OCI-LY1 (cell line): ENCODE measurements around the gene C18orf32.
A peak's percentile ranks its signal among the peaks of the same experiment; 100 is the strongest.

Source experiments
- H2AFZ ChIP-seq: fragments of 200-600 bp; sonication (generic), shearing (Covaris generic); 2 replicates; pipeline ENCODE4 v1.6.0; 2014; ENCODE audit warnings: antibody characterized with exemption, mild to moderate bottlenecking, low read length
- H3F3A ChIP-seq: fragments of 200-600 bp; sonication (generic), shearing (Covaris generic); 2 replicates; pipeline ENCODE4 v1.6.0; 2014; ENCODE audit warnings: mild to moderate bottlenecking, antibody characterized with exemption, low read length, moderate library complexity; ENCODE audit not compliant: insufficient read depth
- H3K27ac ChIP-seq: fragments of 200-600 bp; sonication (generic); 2 replicates; pipeline ENCODE4 v1.5.1; 2014; ENCODE audit warnings: low read length, mixed run types, mild to moderate bottlenecking, low read depth; ENCODE audit not compliant: poor library complexity, severe bottlenecking
- H3K27me3 ChIP-seq: fragments of 200-600 bp; sonication (generic); 2 replicates; pipeline ENCODE4 v1.6.0; 2014; ENCODE audit warnings: antibody characterized with exemption, mild to moderate bottlenecking, low read length, moderate library complexity; ENCODE audit not compliant: insufficient read depth
- H3K36me3 ChIP-seq: fragments of 200-600 bp; sonication (generic); 2 replicates; pipeline ENCODE4 v1.6.1; 2014; ENCODE audit warnings: mild to moderate bottlenecking, antibody characterized with exemption, low read length, moderate library complexity, mixed read lengths; ENCODE audit not compliant: insufficient read depth
- H3K4me1 ChIP-seq: fragments of 200-600 bp; sonication (generic); 2 replicates; pipeline ENCODE4 v1.5.1; 2014; ENCODE audit warnings: mild to moderate bottlenecking, low read length, moderate library complexity; ENCODE audit not compliant: insufficient read depth, severe bottlenecking
- H3K4me2 ChIP-seq: fragments of 200-600 bp; sonication (generic), shearing (Covaris generic); 2 replicates; pipeline ENCODE4 v1.6.1; 2014; ENCODE audit warnings: low read length
- H3K4me3 ChIP-seq: fragments of 200-600 bp; sonication (generic); 2 replicates; pipeline ENCODE4 v1.5.1; 2014; ENCODE audit warnings: low read length, low read depth, mild to moderate bottlenecking, mixed read lengths; ENCODE audit not compliant: poor library complexity, severe bottlenecking
- H3K79me2 ChIP-seq: fragments of 200-600 bp; shearing (Covaris generic); 2 replicates; pipeline ENCODE4 v1.6.1; 2016; ENCODE audit warnings: mixed run types, low read length, mixed read lengths; ENCODE audit not compliant: insufficient read depth
- H3K9ac ChIP-seq: fragments of 200-600 bp; sonication (generic), shearing (Covaris generic); 2 replicates; pipeline ENCODE4 v1.6.1; 2014; ENCODE audit warnings: mild to moderate bottlenecking, low read length, mixed read lengths
- H3K9me2 ChIP-seq: fragments of 200-600 bp; sonication (generic), shearing (Covaris generic); 2 replicates; pipeline ENCODE4 v1.6.1; 2014; ENCODE audit warnings: low read depth, mild to moderate bottlenecking, low read length, mixed read lengths
- H3K9me3 ChIP-seq: fragments of 200-600 bp; shearing (Covaris generic); 2 replicates; pipeline ENCODE4 v1.6.1; 2014; ENCODE audit warnings: low read length, mixed read lengths
- H4K20me1 ChIP-seq: fragments of 200-600 bp; sonication (generic), shearing (Covaris generic); 2 replicates; pipeline ENCODE4 v1.6.0; 2016; ENCODE audit warnings: mild to moderate bottlenecking, low read length; ENCODE audit not compliant: insufficient read depth
- CTCF ChIP-seq: fragments of 200-600 bp; sonication (generic), shearing (Covaris generic); IDR thresholded peaks from 2 replicates; pipeline ENCODE4 v1.5.1; 2017; ENCODE audit warnings: mild to moderate bottlenecking, antibody characterized with exemption, low read length, moderate library complexity, mixed read lengths
- EZH2 ChIP-seq: fragments of 200-600 bp; sonication (generic), shearing (Covaris generic); IDR thresholded peaks from 2 replicates; pipeline ENCODE4 v1.8.0; 2017; ENCODE audit warnings: borderline replicate concordance, mixed run types, mild to moderate bottlenecking, antibody characterized with exemption, low read length, moderate library complexity, mixed read lengths

C18orf32 gene

GRCh38 chr18:49500201-49500921 is 13.3 kb upstream of the C18orf32 start:
- Histone ChIP-seq H3K4me1 (peaks cover 18% of the 10 kb centered on the region), H3K27me3 (no peaks in the 10 kb centered on the region), H2AFZ (no peak overlapping the region), H3K9ac (no peak overlapping the region), H3K4me3 (no peak overlapping the region), H3K9me3 (no peaks in the 10 kb centered on the region), H3K4me2 (no peak overlapping the region), H4K20me1 (no peaks in the 10 kb centered on the region), H3K9me2 (no peaks in the 10 kb centered on the region), H3K27ac (no peak overlapping the region), H3F3A (no peaks in the 10 kb centered on the region), H3K36me3 (no peaks in the 10 kb centered on the region), H3K79me2 (no peaks in the 10 kb centered on the region)
- TF ChIP-seq EZH2 (no peak), CTCF (no peak)

GRCh38 chr18:49499046-49499637 is 12.1 kb upstream of the C18orf32 start:
- Histone ChIP-seq H3K79me2 (no peaks in the 10 kb centered on the region), H3K4me1 (peaks cover 20% of the 10 kb centered on the region), H3K9ac (peak overlapping the region; percentile 29; the same call in 1 of the 2 replicates), H3K9me2 (no peaks in the 10 kb centered on the region), H3K36me3 (no peaks in the 10 kb centered on the region), H3K9me3 (no peaks in the 10 kb centered on the region), H3K4me3 (peak overlapping the region; percentile 46), H2AFZ (no peak overlapping the region), H3F3A (no peaks in the 10 kb centered on the region), H3K4me2 (peak overlapping the region; percentile 64), H3K27me3 (no peaks in the 10 kb centered on the region), H4K20me1 (no peaks in the 10 kb centered on the region), H3K27ac (no peak overlapping the region)
- TF ChIP-seq CTCF, result no peak
- TF ChIP-seq EZH2, result no peak

GRCh38 chr18:49495480-49495879 is 8.4 kb upstream of the C18orf32 start:
- no peak overlapping the region for H3K9ac ChIP-seq
- peaks cover 16% of the 10 kb centered on the region for H3K79me2 ChIP-seq
- H3K36me3 ChIP-seq, result peaks cover 16% of the 10 kb centered on the region
- no peak for TF ChIP-seq CTCF
- no peak for TF ChIP-seq EZH2
- H3K27me3 ChIP-seq, result no peaks in the 10 kb centered on the region
- H3K9me2 ChIP-seq, result no peaks in the 10 kb centered on the region
- H3F3A ChIP-seq, result peaks cover 9% of the 10 kb centered on the region; the same call in 1 of the 2 replicates
- H3K9me3 ChIP-seq, result no peaks in the 10 kb centered on the region
- no peak overlapping the region for H3K4me2 ChIP-seq
- peaks cover 42% of the 10 kb centered on the region for H3K4me1 ChIP-seq
- no peak overlapping the region for H3K4me3 ChIP-seq
- H3K27ac ChIP-seq, result no peak overlapping the region
- no peak overlapping the region for H2AFZ ChIP-seq
- no peaks in the 10 kb centered on the region for H4K20me1 ChIP-seq
